AG04450 (cell line): ENCODE measurements around the gene S100A1. TPM values are rescaled to one million over a fixed set of nuclear protein-coding genes. Genes with fewer than 3 reads are reported as not detected.
"Not testable (repeated sequence)": the region's sequence is repeated elsewhere in the genome, so short reads cannot be mapped to it uniquely, and the experiment has no call there.

Experiments used
- CTCF ChIA-PET: fragments of 300-600, 350-600 bp; formaldehyde crosslinking; extraction: SDS; loops from one replicate; lab custom pipeline; 2022; ENCODE audit warnings: antibody characterized with exemption, inconsistent platforms; lab: Charles Lee
- POLR2A ChIA-PET: fragments of 350-600 bp; formaldehyde crosslinking; extraction: SDS; loops from one replicate; lab custom pipeline; 2021; ENCODE audit warnings: antibody characterized with exemption, inconsistent platforms; lab: Yijun Ruan, JAX
- DNase-seq: peaks from one replicate; pipeline ENCODE4 v3.0.0-alpha.2; 2011; ENCODE audit warnings: low read depth, low spot score
- H3K27ac ChIP-seq: one replicate; pipeline ENCODE4 v1.5.1; 2012; ENCODE audit warnings: low read depth, low read length, control low read depth
- H3K27me3 ChIP-seq: one replicate; pipeline ENCODE4 v1.6.0; 2012; ENCODE audit warnings: low read length; ENCODE audit not compliant: control insufficient read depth, insufficient read depth
- H3K4me3 ChIP-seq: 2 replicates; pipeline ENCODE4 v1.5.1; 2011; ENCODE audit warnings: mild to moderate bottlenecking, low read depth, low read length, control low read depth
- H3K9me3 ChIP-seq: 2 replicates; pipeline ENCODE4 v1.5.1; 2012; ENCODE audit warnings: low read length; ENCODE audit not compliant: control insufficient read depth, insufficient read depth
- CTCF ChIP-seq: IDR thresholded peaks from 2 replicates; pipeline ENCODE4 v1.5.1; 2011; ENCODE audit warnings: low read depth, low read length, control low read depth, inconsistent platforms
- polyA plus RNA-seq: library from polyadenylated mRNA; depleted of rRNA; stranded (reverse); fragments of >200 nt; gene quantifications from 2 replicates; pipeline ENCODE4 v1.2.3, GENCODE V29; 2011

S100A1 gene
- polyA plus RNA-seq, 1 experiment: 0.21 TPM

GRCh38 chr1:153583976-153584375 lies 44.3 kb upstream of the S100A1 start:
- H3K9me3 ChIP-seq: no peaks in the 10 kb centered on the region
- no peak overlapping the region for H3K4me3 ChIP-seq
- DNase-seq: no peak
- ChIA-PET POLR2A (no interaction called here), CTCF (interaction anchor here (1.1 to 4.0 kb wide), 3 partner anchors 12 to 73 kb away, joined by 3 to 33 read pairs (median 6); no protein-coding TSS in a partner anchor)
- no peak for TF ChIP-seq CTCF
- no peaks in the 10 kb centered on the region for H3K27me3 ChIP-seq
- no peak overlapping the region for H3K27ac ChIP-seq

- Histone ChIP-seq H3K9me3 (no peaks in the 10 kb centered on the region), H3K27ac (no peak overlapping the region), H3K27me3 (no peaks in the 10 kb centered on the region), H3K4me3 (no peak overlapping the region)
- no peak for DNase-seq
- POLR2A ChIA-PET: interaction anchor here (1.4 kb wide), 1 partner anchor 49 kb away, joined by 5 read pairs; the partner anchor contains the start of gene CHTOP
- CTCF ChIA-PET: interaction anchor here (1.6 to 4.0 kb wide), 2 partner anchors 13 to 74 kb away, joined by 6 to 33 read pairs; no protein-coding TSS in a partner anchor
- TF ChIP-seq CTCF: no peak
Observed at GRCh38 chr1:153585006-153585405, 43.2 kb upstream of the S100A1 start.

- ChIA-PET POLR2A (no interaction called here), CTCF (interaction anchor here (4.0 kb wide), 1 partner anchor 14 kb away, joined by 33 read pairs; no protein-coding TSS in a partner anchor)
- Histone ChIP-seq H3K27me3 (no peaks in the 10 kb centered on the region), H3K27ac (no peak overlapping the region), H3K4me3 (no peak overlapping the region), H3K9me3 (no peaks in the 10 kb centered on the region)
- TF ChIP-seq CTCF: no peak
- no peak for DNase-seq
Observed at GRCh38 chr1:153586347-153586746, 41.9 kb upstream of the S100A1 start.

GRCh38 chr1:153587314-153587713 lies 40.9 kb upstream of the S100A1 start:
- TF ChIP-seq CTCF: no peak
- DNase-seq: no peak
- H3K27me3 ChIP-seq: no peaks in the 10 kb centered on the region
- ChIA-PET CTCF (interaction anchor here (1.9 to 4.0 kb wide), 2 partner anchors 15 to 54 kb away, joined by 5 to 33 read pairs; no protein-coding TSS in a partner anchor), POLR2A (no interaction called here)
- no peak overlapping the region for H3K4me3 ChIP-seq
- H3K9me3 ChIP-seq: no peaks in the 10 kb centered on the region
- H3K27ac ChIP-seq: no peak overlapping the region

GRCh38 chr1:153588033-153588432 lies 40.2 kb upstream of the S100A1 start:
- not testable (repeated sequence) for H3K27ac ChIP-seq, H3K4me3 ChIP-seq, DNase-seq, H3K9me3 ChIP-seq, H3K27me3 ChIP-seq
- CTCF ChIA-PET: interaction anchor here (1.1 to 1.9 kb wide), 3 partner anchors 16 to 55 kb away, joined by 5 to 6 read pairs (median 5); no protein-coding TSS in a partner anchor
- POLR2A ChIA-PET: interaction anchor here (0.7 kb wide), 1 partner anchor 53 kb away, joined by 5 read pairs; no protein-coding TSS in a partner anchor
